HUES48 (cell line): ENCODE results near the gene OR10J1.
"Not testable (repeated sequence)": the region's sequence is repeated elsewhere in the genome, so short reads cannot be mapped to it uniquely, and the experiment has no call there.

Experiments
- H3K27ac ChIP-seq: one replicate; pipeline ENCODE4 v1.7.0; 2013; ENCODE audit warnings: low read depth, low read length, inconsistent platforms
- H3K27me3 ChIP-seq: 2 replicates; pipeline ENCODE4 v1.6.1; 2013; ENCODE audit warnings: mild to moderate bottlenecking, low read length; ENCODE audit not compliant: control insufficient read depth, insufficient read depth
- H3K36me3 ChIP-seq: 2 replicates; pipeline ENCODE4 v1.6.1; 2013; ENCODE audit warnings: low read length; ENCODE audit not compliant: control insufficient read depth, insufficient read depth
- H3K4me1 ChIP-seq: 2 replicates; pipeline ENCODE4 v1.6.1; 2013; ENCODE audit warnings: mild to moderate bottlenecking, low read length; ENCODE audit not compliant: control insufficient read depth, insufficient read depth
- H3K4me3 ChIP-seq: 2 replicates; pipeline ENCODE4 v1.5.1; 2013; ENCODE audit warnings: mild to moderate bottlenecking, low read depth, low read length
- H3K9ac ChIP-seq: 2 replicates; pipeline ENCODE4 v1.6.1; 2013; ENCODE audit warnings: mild to moderate bottlenecking, low read depth, low read length, moderate library complexity
- H3K9me3 ChIP-seq: 2 replicates; pipeline ENCODE4 v1.6.1; 2013; ENCODE audit warnings: low read length; ENCODE audit not compliant: control insufficient read depth, insufficient read depth

Gene OR10J1

DNA sequence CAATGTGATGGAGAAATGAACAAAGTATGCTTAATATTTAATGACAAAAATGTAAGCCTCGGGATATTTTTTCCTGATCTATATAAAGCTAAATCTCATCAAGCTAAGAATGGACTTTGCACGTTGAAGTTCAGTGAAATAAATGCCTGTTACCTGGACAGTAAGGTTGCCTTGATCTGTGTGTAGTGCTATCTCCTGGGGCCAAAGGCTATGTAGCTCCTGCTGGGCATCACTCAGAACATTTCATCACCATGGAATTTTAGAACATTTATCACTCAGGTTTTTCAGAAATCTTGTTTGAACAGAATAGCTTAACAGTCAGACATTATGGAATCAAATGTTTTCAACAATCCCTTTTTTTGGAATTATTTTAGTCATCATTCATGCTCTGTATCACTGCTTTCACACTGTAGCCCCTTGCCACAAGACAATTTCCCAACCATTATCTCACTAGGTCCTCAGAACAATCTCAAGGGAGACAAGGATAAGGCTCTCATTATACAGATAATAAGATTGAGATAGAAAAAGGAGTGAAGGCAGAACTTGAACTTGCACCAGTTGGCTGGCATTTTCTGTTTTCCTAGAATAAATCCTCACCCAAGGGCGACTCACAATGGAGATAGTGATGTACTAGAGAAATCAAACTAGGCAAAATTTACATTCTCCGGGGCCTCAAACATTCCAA lies 3.7 kb downstream of the OR10J1 start:
- Histone ChIP-seq H3K27me3 (no peaks in the 10 kb centered on the region), H3K27ac (no peak overlapping the region), H3K9me3 (peaks cover 17% of the 10 kb centered on the region), H3K9ac (no peak overlapping the region), H3K4me1 (no peaks in the 10 kb centered on the region), H3K36me3 (no peaks in the 10 kb centered on the region), H3K4me3 (no peak overlapping the region)

DNA sequence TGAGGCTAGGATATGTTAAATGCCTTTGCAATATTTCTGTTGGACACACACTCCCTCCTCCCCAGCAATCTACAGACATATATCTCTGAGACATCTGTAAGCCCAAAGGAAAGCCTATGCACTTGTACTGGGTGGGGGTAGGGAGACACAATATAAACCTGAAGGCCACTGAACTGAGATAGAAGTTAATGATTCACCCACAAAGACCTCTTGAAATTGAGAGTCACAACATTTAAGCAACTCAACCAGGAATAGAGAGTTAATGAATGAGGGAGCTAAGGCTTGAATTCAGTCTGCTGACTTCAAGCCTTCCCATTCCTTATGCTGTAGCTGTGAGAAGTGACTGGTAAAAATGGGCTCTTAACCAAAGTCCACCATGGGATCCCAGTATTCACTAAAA lies 5.0 kb downstream of the OR10J1 start:
- Histone ChIP-seq H3K36me3 (no peaks in the 10 kb centered on the region), H3K27me3 (no peaks in the 10 kb centered on the region), H3K9me3 (peaks cover 22% of the 10 kb centered on the region), H3K9ac (no peak overlapping the region), H3K27ac (no peak overlapping the region), H3K4me1 (no peaks in the 10 kb centered on the region), H3K4me3 (no peak overlapping the region)

DNA sequence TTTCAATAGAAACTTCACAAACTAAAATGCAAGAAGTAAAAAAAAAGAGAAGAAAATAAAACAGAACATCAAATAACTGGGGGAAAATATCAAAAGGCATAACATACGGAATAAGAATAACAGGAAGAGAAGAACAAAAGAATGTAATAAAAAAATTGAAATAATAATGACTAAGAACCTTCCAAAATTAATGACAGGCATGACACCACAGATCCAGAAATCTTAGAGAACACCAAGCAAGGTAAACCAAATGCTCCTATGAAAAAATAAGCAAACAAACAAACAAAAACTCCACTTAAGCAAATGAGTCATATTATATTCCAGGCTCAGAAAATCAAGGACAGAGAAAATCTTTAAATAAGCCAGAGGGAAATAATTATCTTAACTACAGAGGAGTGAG lies 8.7 kb downstream of the OR10J1 start:
- H3K9ac ChIP-seq, result no peak overlapping the region
- no peak overlapping the region for H3K27ac ChIP-seq
- H3K4me3 ChIP-seq, result no peak overlapping the region
- peaks cover 31% of the 10 kb centered on the region for H3K9me3 ChIP-seq
- H3K27me3 ChIP-seq, result no peaks in the 10 kb centered on the region
- no peaks in the 10 kb centered on the region for H3K4me1 ChIP-seq
- H3K36me3 ChIP-seq, result no peaks in the 10 kb centered on the region

DNA sequence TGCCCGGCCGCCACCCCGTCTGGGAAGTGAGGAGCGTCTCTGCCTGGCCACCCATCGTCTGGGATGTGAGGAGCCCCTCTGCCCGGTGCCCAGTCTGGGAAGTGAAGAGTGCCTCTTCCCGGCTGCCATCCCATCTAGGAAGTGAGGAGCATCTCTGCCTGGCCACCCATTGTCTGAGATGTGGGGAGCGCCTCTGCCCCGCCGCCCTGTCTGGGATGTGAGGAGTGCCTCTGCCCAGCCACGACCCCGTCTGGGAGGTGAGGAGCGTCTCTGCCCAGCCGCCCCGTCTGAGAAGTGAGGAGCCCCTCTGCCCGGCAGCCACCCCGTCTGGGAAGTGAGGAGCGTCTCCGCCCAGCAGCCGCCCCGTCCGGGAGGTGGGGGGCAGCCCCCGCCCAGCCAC lies 10.1 kb downstream of the OR10J1 start:
- H3K36me3 ChIP-seq, H3K4me1 ChIP-seq, H3K9ac ChIP-seq, H3K27ac ChIP-seq, H3K4me3 ChIP-seq, H3K27me3 ChIP-seq: not testable (repeated sequence)
- peaks cover 31% of the 10 kb centered on the region for H3K9me3 ChIP-seq

DNA sequence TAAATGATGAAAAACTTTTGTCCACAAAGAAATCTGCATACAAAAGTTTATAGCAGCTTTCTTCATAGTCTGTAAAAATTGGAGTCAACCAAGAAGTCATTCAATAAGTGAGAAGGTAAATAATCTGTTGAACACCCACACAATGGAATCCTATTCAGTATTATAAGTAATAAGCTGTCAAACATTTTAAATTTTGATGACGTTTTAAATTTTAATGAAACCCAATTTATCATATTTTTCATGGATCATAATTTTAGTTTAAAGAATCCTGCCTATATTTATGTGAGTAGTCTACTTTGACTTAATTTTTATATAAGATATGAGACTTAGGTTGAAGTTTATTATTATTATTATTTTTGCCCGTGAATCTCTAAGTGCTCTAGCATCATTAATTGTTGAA lies 20.0 kb downstream of the OR10J1 start:
- H3K9ac ChIP-seq, result no peak overlapping the region
- no peak overlapping the region for H3K4me3 ChIP-seq
- H3K4me1 ChIP-seq, result no peaks in the 10 kb centered on the region
- H3K27ac ChIP-seq, result no peak overlapping the region
- H3K27me3 ChIP-seq, result no peaks in the 10 kb centered on the region
- no peaks in the 10 kb centered on the region for H3K36me3 ChIP-seq
- peaks cover 18% of the 10 kb centered on the region for H3K9me3 ChIP-seq

DNA sequence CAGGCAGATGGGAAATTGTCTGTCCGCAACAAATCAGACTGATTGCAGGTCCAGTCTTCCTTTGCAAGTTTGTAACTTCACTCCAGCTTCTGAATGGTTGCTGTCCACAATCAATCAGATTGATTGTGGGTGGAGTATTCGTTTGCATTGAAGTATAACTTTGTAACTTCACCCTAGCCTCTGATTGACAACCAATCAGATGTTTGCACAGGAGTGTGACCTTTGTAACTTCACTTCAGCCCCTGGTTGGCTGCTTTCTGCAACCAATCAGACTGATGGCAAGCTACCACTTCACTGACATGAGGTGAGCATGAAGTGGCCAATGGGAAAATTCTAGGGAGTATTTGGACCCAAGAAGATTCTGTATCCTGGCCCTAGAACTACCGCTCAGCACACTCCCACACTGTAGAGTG lies 25.7 kb downstream of the OR10J1 start:
- H3K27ac ChIP-seq, result no peak overlapping the region
- H3K9me3 ChIP-seq, result peaks cover 11% of the 10 kb centered on the region
- no peak overlapping the region for H3K9ac ChIP-seq
- H3K27me3 ChIP-seq, result no peaks in the 10 kb centered on the region
- H3K4me3 ChIP-seq, result no peak overlapping the region
- no peaks in the 10 kb centered on the region for H3K36me3 ChIP-seq
- H3K4me1 ChIP-seq, result no peaks in the 10 kb centered on the region

DNA sequence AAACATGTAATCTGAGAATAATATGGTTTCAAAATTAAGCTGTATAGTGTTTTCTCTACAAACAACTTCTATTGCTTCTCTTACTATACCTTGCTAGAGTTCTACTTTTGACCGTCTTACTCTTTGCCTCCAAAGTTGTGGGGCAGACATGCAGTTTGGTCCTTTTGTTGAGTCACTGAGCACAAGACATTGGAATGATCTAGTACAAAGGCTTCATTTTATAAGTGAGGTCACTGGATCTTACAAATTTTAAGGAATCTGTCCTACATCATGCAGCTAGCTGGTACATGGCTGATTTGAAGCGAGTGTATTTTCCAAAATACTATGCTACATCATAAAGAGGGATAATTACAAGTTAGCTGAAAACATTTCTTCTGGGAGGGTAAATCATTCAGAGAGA lies 28.8 kb downstream of the OR10J1 start:
- no peaks in the 10 kb centered on the region for H3K9me3 ChIP-seq
- H3K36me3 ChIP-seq, result no peaks in the 10 kb centered on the region
- H3K4me3 ChIP-seq, result no peak overlapping the region
- no peak overlapping the region for H3K9ac ChIP-seq
- no peaks in the 10 kb centered on the region for H3K4me1 ChIP-seq
- no peaks in the 10 kb centered on the region for H3K27me3 ChIP-seq
- no peak overlapping the region for H3K27ac ChIP-seq

DNA sequence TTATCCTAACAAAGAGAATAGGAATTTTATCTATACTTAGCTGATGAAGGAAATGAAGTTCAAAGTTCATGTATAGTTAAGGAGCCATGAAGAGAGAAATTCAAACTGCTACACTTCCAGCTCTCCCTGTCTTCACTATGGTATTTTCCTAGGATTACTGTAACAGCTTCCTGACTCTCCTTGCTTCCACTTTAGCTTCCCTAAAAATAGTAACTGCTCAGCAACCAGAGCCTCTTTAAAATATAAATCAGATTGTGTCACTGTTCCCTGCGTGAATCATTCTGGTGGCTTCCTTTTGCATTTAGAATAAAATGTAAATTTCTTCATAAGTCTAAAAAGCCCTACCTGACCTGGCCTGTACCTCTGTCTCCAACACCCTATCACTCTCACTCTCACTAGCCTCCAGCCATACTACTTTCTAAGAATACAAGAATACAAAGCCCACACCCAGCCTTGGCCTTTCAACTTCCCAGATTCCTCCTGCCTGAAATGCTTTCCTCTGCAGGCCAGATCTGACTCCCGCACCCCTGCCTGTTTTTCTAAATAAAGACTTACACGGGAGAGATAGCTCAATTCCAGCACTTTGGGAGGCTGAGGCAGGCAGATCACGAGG lies 30.5 kb downstream of the OR10J1 start:
- no peaks in the 10 kb centered on the region for H3K27me3 ChIP-seq
- no peak overlapping the region for H3K9ac ChIP-seq
- no peak overlapping the region for H3K27ac ChIP-seq
- H3K36me3 ChIP-seq, result no peaks in the 10 kb centered on the region
- H3K4me3 ChIP-seq, result no peak overlapping the region
- no peaks in the 10 kb centered on the region for H3K9me3 ChIP-seq
- H3K4me1 ChIP-seq, result no peaks in the 10 kb centered on the region

DNA sequence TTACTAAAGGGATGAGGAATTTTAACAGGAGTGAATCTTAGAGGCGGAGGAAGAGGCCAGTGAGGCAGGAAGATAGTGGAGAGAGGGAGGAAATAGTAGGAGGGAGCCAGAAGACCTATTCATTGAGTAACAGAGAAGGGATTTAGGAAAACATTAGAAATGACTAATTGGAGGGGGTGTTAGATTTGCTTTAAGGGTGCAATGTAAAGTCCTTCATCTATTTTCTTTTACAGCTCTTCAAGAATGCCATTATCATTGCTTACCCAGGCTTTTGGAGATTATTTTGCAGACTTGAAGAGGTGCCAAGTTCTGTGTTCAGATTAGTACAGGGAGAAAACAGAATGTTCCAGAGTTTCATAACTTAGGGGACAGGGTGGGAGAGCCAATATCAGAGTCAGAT lies 33.8 kb downstream of the OR10J1 start:
- no peaks in the 10 kb centered on the region for H3K9me3 ChIP-seq
- H3K9ac ChIP-seq, result no peak overlapping the region
- H3K36me3 ChIP-seq, result no peaks in the 10 kb centered on the region
- H3K27ac ChIP-seq, result no peak overlapping the region
- no peaks in the 10 kb centered on the region for H3K27me3 ChIP-seq
- no peak overlapping the region for H3K4me3 ChIP-seq
- peaks cover 10% of the 10 kb centered on the region for H3K4me1 ChIP-seq

DNA sequence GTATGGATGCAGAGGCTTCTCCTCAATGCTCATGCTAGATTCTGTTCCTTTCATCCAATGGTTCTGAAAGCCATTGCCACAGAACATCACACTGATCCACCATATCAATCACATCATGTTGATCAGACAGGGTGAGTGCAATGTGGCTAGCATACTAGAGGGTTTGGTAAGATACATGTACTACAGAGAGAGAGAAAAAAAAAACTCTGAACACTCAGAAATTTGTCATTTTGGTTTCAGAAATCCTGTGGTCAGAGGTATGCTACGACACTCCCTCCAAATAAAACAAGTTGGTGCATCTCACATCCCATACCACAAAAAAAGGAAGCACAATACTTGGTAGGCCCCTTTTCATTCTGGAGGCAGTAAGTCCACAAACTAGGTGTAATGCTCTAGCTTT lies 35.4 kb downstream of the OR10J1 start:
- no peak overlapping the region for H3K4me3 ChIP-seq
- H3K9ac ChIP-seq, result no peak overlapping the region
- no peak overlapping the region for H3K27ac ChIP-seq
- H3K9me3 ChIP-seq, result no peaks in the 10 kb centered on the region
- no peaks in the 10 kb centered on the region for H3K27me3 ChIP-seq
- H3K36me3 ChIP-seq, result no peaks in the 10 kb centered on the region
- H3K4me1 ChIP-seq, result peaks cover 10% of the 10 kb centered on the region

DNA sequence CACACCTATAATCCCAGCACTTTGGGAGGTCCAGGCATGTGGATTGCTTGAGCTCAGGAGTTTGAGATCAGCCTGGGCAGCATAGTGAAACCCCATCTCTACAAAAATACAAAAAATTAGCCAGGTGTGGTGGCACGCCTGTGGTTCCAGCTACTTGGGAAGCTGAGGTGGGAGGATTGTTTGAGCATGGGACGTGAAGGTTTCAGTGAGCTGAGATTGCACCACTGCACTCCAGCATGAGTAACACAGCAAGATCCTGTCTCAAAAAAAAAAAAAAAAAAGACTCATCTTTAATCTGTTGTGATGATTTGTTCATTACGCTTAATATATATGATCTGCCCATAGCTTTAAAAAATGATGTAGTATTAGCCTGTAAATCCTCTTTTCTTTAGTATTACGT lies 44.0 kb downstream of the OR10J1 start:
- no peak overlapping the region for H3K27ac ChIP-seq
- 0 out of 2 replicates have a peak, but pooled peaks cover 4% of the 10 kb centered on the region for H3K9me3 ChIP-seq
- H3K36me3 ChIP-seq, result no peaks in the 10 kb centered on the region
- H3K27me3 ChIP-seq, result no peaks in the 10 kb centered on the region
- H3K4me1 ChIP-seq, result no peaks in the 10 kb centered on the region
- no peak overlapping the region for H3K4me3 ChIP-seq
- no peak overlapping the region for H3K9ac ChIP-seq
